Effector CD4-positive, alpha-beta T cell (primary cell): Measurements from ENCODE around the gene TMEM266.

Source experiments
- DNase-seq: peaks from one replicate; pipeline ENCODE4 v3.0.0-alpha.2; 2020

The TMEM266 gene

DNA sequence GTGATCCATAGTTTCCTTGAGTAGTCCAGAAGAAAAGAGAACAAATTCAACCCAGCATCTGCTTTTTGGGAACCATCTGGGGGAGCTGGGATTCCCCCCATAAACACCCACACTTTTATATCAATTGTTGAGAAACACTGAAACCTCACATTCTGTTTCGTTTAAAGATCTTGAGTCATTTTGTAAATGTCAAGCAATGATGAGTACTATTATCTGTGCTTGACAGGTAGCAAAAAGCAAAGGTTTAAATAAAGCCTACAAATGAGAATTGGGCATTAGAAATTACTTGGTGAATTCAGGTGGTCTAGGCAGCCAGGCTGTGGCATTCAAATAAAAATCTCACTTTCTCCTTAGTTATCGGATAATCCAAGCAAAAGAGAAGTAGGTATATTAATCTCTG is 75.7 kb downstream of the TMEM266 start:
- DNase-seq: no peak

DNA sequence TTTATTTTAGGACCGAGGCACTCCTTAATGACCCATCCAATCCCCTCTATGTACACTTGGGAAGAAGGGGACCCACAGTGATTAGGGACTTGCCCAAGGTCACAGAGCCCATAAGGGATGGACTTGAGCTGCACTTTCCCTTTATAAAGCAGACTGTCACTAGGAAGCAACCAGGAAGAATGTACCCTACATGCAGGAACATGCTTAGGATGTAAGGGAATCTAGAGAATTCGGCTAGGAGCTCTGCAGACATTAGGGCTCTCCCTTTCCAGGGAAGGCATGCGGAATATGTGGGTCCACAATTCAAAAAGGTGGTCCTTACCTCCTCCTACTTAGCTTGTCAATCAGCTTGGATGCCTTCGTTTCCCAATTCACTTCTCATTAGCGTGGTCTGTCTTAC is 78.7 kb downstream of the TMEM266 start:
- DNase-seq: no peak

DNA sequence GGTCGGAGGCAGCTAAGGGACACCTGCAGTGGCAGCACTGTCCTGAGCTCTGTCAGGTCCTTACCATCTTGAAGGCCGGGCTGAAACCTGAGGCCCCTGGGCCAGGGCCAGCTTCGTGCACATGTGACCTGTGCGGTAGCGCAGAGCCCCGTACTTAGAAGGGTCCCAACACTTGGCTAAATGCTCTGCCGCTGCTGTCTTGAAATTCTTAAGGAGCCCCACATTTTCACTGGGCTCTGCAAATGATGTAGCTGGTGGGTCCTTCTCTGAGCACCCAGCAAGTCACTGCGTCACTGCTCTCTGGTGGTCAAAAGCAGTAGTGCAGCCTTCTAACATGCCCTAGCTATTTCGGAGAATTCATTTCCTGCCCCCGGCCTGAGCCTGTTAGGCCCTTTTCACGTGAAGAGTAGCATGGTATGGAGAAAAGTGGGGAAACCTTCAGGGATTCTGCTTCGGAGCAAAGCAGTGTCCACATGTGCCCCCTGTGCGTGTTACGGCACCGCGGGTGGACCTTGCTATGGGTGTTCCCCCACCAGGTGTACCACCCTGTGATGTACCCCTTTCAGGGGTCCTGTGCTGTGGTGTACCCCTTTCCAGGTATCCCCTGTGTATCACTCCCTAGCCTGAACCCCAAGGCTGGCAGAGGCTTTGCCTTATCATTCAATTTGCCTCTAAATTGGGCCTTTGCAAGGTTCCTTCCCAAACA is 79.7 kb downstream of the TMEM266 start:
- DNase-seq: peak; percentile 53

DNA sequence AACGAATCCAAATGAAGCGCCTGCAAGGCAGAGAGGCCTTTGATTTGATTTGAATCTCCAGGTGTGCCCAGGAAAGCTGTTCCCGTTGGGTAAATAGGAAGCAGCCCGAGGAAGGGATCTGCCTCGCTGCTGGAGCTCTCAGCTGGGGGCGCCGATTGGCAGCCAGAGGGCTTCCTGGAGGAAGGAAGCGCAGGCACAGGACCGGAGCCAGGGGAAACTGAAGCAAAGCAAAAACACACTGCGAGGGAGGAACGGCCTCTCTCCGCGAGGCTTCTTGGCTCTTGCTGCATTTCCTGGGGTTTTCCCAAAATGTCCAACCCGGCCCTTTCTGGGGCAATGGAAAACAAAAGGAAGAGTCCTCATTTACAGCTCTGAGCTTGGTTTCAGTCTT is 80.3 kb downstream of the TMEM266 start:
- DNase-seq: no peak

DNA sequence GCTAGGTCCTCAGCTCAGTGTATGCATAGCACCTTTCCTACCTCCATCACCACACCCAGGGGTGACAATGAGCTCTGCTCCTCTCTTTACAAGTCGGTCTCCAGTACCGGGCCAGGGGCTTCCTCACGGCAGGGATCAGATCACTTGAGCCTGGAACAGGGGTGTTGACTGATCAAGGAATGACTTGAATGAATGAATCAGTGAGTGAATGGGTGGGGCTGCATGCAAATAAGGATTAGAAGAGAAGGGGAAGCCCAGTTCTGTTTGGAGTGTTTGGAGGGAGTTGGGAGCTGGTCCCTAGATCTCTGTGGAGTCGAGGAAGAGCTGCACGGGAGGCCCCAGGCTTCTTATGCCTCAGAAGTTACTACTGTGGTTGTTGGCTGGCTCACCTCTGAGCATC is 87.0 kb downstream of the TMEM266 start:
- no peak for DNase-seq

DNA sequence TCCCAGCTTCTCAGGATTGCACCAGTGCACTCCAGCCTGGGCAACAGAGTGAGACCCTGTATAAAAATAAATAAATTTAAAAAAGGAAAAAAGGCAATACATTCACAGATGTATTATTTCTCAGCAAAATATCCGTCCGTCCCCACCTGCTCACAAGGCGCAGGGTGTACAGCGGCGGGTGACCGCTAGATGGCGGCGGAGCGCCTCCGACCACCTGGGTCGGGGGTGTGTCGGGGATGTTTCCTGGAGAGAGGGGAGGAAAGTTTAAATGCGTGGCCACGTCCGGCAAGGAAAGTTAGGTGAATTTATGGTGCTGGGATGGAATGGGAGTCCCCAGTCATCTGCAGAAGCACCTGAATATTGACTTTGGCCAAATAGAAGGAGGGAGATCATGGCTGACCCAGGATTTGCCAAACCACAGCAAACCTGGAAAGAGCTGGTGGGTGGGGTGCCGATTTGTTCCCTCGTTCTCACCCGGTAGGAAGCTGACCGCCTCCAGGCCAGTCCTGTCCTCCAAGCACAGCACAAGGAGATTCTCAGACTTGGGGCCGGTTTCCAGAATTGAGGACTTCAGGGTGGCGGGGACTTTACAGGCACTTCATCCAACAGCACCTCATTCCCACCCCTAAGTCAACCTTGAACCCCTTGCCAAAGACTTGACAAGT is 88.3 kb downstream of the TMEM266 start:
- peak; percentile 45 for DNase-seq

DNA sequence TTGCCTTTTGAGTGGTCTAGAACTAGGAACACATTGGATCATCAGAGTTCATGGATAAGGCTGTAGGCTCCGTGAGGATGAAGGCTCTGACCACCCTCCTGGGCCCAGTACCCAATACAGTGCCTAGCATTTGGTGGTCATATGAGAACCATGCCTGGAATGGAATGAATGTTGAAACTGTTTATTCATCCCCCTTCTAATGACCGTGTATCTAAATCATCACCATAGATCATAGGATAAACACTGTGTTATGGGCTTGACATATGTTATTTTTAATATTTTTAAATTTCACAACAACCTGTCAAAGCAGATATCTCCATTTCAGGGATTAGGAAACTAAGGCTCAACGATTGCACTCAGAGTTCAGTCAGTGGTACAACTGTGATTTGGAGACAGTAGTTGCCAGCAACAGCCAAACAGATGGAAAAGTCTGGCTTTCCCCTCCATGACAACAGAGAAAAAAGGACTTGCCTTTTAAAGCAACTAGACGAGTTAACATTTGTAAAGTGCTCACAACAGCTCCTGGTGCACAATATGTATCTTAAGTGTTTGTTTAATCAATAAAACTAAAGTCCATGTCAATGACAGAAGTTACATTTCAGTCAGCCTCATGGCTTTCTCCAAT is 89.6 kb downstream of the TMEM266 start:
- no peak for DNase-seq

DNA sequence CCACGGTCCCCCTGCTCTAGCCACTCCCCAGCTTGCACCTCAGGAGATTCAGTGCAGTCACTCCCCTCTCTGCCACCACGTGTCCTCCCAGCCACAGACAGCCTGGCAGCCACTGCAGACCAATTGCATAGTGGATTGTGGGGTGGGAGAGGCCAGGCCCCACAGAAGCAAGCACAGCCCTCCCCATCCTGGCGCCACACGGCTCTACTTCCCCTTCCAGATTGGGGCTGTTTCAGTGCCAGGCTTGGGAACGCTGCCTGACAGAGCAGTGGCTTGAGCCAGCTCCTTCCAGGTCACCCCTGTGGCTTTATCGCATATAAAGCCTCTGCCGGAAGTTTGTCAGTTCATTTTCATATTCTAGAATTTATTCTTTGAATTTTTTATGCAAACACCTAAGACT is 90.7 kb downstream of the TMEM266 start:
- DNase-seq: no peak

DNA sequence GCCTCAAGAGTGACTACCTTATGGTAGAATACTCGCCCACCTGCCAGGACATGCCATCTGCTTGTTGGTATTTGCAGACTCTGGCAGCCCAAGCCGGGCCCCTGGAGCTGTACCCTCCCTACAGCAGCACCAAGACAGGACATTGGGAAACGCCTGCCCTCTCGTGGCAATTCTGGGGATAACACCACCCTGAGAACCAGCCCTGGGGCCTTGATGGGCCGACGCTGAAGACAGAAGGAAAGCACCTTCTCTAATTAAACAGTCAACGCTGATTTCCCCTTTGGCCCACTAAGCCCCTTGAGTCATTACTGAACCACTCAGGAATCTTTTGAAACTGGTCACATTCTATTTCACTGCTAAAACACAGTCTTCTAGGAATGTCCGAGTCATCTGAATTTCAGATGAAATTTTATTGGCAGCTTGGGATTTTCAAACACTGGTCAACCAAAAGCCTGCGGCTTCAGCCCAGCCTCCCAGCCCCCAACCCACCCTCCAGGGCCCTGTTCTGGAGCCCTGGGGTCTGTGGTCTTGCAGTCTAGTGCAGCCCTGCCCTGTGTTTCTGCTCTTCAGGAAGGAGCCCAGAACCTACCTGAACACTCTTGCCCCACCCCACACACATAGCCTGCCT is 91.3 kb downstream of the TMEM266 start:
- peak; percentile 58 for DNase-seq

DNA sequence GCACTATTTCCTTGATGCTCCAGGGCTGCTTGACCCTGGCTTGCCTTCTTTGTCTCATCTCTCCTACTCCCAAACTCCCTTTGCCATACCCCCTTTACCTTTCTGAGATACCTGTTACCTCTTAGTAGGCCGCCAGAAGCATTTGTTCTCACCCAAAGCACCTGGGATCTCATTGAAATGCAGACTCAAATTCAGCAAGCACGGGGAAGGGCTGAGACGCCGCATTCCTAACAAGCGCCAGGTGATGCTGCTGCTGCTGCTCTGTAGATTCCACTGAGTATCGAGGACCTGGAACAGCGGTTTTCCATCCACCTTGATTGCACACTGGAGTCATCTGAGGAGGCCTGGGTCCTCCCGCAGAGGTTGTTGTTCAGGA is 91.8 kb downstream of the TMEM266 start:
- no peak for DNase-seq

DNA sequence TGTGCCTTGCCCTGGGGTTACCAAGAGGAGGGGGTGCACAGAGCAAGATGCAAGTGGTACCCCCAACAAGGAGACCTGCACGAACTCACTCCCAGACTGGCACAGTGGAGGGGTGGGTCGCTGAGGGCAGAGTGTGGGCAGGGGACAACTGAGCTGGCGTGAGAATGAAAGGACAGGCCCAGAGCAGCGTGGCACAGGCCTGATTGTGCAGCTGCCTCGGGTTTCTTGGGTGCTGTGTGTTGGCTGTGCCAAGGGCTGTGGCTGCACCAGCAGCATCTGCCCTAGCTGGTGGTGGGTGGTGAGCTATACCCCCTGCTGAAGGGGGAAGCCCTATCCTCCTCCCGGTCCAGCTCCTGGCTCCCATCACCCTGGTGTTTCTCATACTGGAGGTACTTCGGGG is 92.4 kb downstream of the TMEM266 start:
- no peak for DNase-seq

DNA sequence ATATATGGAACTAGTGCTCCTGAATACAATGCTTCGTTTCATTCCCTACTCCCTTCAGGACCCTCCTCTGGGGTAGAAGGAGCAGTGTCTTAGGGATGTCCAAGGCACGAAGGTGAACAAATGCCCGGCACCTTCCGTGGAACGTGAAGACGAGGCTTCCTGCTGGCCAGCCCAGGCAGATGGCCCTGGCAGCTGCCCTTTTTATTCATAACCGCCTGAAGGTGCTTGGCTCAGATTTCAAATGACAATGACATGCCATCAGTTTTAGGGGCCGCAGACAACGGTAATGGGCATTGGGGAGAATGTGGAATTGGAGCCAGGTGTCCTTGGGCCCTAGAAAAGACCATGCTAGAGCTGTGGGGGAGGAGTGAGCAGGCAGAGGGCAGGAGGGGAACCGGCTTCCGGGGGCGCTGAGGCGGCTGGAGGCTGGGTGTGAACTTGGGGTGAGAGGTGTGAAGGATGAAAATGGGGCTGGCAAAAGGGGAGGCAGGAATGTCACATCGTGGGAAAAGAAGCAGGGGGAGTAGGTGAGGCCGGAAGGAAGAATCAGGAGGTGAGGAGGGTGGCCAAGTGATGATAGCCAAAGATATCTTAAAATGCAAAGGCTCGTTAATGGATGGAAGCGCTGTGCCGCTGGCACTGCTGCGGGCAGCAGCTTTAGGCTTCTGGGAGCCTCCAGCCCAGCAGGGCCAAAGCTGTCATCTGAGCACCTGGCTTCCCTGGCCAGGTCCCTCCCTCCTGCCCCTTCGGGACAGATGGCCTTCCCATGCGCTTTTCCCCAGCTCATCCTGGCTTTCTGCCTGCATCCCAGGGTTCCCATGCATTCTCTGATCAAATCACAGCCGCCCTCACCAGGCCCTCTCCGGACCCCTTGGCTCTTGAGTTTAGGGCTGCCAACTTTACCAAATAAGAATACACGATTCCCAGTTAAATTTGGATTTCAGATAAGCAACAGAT is 93.7 kb downstream of the TMEM266 start:
- no peak for DNase-seq

DNA sequence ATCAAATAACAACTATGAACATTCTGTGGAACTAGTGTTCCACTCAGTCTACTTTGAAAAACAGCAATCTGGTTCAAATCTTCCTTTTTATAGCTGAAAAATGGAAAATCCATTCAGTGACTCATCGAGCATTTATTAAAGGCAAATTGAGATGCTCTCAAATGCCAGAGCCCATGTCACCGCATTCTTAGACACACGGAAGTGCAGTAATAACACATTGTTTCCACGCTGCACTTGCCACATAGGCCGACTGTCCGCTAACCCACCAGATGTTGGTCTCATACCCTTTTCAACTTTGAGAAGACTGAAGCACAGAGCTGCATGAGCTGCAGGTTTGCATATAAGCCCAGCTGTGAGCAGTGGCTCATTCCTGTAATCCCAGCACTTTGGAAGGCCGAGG is 95.9 kb downstream of the TMEM266 start:
- no peak for DNase-seq

DNA sequence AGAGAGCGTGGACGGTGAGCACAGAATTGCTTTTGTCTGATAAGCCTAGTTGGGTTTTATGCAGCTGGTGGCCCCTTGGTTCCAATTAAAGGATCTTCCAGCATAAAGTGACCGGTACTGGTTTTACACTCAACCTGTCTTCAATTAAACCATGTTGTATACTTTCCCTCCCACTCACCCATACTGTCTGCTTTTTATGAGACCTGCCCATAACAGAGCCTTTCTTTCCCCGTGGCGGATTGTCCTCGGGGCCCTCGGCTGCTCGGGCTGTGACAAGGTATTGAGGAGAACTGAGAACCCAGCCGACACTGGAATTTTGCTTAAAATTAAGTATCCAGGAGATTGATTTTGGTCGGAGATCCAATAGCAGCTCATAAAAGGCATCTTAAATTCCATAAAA is 98.4 kb downstream of the TMEM266 start:
- DNase-seq: no peak

DNA sequence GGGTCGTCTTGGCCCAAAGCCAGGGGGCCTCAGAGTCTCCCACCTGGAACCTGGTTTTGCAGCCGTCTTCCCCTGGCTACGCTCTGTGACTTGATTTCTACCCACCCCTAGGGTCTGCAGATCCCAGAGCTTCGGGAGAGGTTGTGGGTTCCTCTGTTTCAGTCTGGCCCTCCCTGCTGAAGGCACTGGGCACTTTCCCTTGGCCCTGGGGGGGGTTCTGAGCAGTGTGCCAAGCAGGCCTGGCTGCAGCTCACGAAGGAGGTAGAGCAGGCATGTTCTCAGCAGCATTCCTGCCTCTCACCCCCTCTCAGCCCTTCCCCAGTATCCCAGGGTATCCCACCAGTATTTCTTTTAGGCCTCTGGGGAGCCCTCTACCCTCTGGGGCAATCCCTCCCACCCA is 99.0 kb downstream of the TMEM266 start:
- DNase-seq: no peak

DNA sequence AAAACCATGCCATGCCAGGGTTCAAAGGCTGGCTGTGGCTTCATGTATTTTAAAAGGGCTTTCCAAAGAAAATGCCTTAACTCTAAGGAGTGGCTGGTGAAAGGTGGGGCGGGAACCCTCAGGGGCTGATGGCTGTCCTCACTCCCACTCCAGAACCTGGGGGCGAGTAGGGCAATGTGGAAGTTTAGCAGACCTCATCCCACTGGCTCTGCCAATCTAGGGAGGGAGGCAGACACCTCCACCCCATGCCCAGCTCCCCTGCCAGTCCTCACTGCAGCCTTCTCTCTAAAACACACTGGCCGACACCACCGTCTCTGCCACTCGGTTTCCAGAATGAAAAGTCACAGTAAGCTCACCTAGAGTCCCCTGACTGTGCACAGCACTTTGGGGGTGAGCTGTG is 99.5 kb downstream of the TMEM266 start:
- DNase-seq: no peak

DNA sequence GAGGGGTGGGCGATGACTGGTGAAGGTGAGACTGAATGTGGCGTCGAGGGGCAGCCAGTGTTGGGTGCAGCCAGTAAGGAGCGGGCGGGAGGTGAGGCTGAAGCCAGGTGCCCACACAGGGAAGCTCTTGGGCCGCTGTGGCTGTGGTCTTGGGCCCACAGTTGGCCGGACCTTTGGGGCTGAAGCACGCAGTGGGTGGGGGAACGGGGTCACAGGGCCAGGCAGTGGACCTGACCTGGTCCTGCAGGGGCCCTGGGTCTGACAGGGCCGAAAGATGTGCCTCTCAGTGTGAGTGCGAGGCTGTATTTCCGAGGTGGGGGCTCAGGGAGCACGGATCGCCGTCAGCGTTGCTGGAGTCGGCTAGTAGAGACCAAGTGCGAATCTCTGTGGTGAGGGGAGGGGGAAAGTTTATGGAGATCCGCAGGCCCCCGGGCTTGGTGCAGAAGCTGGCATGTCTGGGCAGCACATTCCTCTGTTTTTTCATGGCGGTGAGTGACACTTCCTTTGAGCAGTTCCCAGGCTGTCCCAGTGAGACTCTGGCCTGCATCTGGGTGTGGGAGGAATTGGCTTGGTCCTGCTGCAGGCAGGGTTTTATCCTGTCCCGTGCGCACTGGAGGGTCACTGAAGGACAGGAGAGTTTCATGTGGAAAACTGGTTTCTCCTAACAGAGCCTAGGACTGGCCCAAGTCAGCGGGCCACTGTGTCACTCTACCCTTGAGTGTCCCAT is 100.8 kb downstream of the TMEM266 start:
- no peak for DNase-seq

DNA sequence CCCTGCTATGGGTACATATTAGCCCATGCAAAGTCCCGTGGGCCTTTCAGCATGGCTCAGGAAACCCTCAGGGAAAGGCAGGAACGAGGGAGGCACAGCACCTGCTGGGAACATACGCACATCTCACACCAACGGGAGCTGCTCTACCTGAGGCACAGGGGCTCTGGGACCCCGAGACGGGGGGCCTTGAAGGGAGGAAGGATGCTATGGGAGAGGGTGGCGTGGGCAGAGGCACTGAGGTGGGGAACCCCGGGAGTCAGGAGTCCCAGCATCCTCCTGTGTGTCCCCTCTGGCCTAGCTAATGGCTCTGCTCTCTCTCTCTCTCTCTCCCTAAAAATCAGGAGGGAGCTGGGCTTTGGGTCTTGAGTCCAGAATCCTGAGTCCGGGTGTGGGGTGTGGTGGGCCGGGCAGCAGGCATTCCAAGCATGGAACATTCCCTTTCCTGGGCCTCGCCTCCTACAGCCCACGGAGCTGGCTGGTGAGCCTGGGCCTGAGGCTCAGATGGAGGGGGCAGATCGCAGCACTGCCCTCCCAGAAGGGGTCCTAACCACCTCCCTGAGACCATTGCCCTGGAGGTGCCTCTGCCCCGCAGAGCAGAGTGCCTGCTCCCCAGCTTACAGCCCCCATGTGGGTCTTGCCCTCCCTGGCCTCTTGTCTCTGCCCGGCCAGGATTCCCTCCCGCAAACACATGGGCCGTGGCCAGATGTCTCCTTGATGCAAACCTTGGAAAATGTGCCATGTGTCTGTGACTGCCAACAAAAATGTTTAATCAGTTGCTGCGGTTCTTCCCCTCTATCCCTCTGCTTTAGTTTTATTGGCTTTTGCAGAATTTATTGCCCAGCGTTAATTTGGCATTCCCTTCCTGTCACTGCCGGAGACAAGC is 101.6 kb downstream of the TMEM266 start:
- DNase-seq: no peak

DNA sequence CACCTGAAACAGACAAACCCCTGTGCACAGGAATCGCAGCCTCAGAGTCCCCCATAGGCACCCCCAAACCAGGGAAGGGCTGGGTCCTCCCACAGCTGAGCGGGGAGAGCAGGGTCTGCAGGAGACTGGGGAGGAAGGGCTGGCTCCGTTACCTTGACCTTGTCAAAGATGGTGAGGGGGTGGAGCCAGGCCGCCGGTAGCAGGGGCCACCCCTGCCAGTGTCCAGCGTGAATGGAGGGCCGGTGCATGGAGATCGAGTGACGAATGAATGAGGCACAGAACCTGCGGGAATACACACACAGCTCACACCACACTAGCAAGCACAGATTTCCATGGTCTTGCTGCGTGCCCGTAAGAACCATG is 102.2 kb downstream of the TMEM266 start:
- DNase-seq: no peak

DNA sequence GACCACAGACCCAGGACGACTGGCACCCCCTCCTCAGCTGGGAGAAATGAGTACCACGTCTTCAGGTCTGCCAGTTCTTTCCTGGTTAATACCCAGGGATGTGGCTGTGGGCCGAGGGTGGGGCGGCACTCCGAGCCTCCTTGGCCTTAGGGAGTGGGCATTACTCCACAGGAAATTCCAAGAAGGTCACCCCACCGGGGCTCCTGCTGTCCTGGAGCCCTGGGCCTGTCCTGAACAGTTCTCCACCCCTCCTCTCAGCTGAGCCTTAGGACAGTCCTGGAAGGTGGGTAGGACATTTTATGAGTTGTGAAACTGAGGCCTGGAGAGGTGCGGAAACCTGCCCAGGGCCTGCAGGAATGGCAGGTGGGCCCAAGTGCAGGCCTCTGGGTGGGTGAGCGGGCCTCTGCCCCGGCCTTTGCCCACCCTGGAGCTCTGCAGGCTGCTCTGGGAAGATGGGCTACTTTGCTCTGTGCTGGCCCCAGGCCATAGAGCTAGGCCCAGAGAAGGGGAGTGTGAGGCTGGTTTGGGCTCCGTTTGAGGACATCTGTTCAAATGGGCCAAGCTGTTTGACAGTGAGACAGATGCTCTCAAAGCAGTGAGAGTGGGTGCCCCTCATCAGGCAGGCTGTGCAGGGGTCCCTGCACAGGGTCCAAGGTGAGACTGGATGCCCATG is 103.1 kb downstream of the TMEM266 start:
- no peak for DNase-seq
